GM19099 (cell line): ENCODE data around the gene KDSR.

Source experiments
- POLR2A ChIP-seq: IDR thresholded peaks from 3 replicates; pipeline ENCODE4 v1.6.1; 2011; ENCODE audit warnings: low read depth; ENCODE audit not compliant: insufficient read length; ENCODE audit errors: extremely low read depth

Gene KDSR

GRCh38 chr18:63378919-63379638 is 12.1 kb upstream of the KDSR start:
- no peak for TF ChIP-seq POLR2A

GRCh38 chr18:63377275-63377980 is 10.4 kb upstream of the KDSR start:
- no peak for TF ChIP-seq POLR2A

- TF ChIP-seq POLR2A: no peak
These were observed 9.5 kb upstream of the KDSR start for GRCh38 chr18:63376538-63376937.

- TF ChIP-seq POLR2A: no peak
These were observed 7.5 kb upstream of the KDSR start for GRCh38 chr18:63374540-63374939.

GRCh38 chr18:63373161-63373560 is 6.2 kb upstream of the KDSR start:
- no peak for TF ChIP-seq POLR2A

GRCh38 chr18:63368611-63369010 is 1.6 kb upstream of the KDSR start:
- no peak for TF ChIP-seq POLR2A

GRCh38 chr18:63366213-63367052 is 573 bp downstream of the KDSR start:
- no peak for TF ChIP-seq POLR2A

GRCh38 chr18:63365876-63366212 is 1.2 kb downstream of the KDSR start:
- TF ChIP-seq POLR2A: no peak

- no peak for TF ChIP-seq POLR2A
These were observed 3.1 kb downstream of the KDSR start for GRCh38 chr18:63363951-63364350.

- no peak for TF ChIP-seq POLR2A
These were observed 10.6 kb downstream of the KDSR start for GRCh38 chr18:63356272-63356896.

- no peak for TF ChIP-seq POLR2A
These were observed 16.8 kb downstream of the KDSR start for GRCh38 chr18:63350230-63350629.

GRCh38 chr18:63348508-63349136 is 18.4 kb downstream of the KDSR start:
- TF ChIP-seq POLR2A: no peak

- no peak for TF ChIP-seq POLR2A
These were observed 20.4 kb downstream of the KDSR start for GRCh38 chr18:63346480-63347183.

- no peak for TF ChIP-seq POLR2A
These were observed 21.0 kb downstream of the KDSR start for GRCh38 chr18:63346031-63346430.

- TF ChIP-seq POLR2A: no peak
These were observed 22.1 kb downstream of the KDSR start for GRCh38 chr18:63344918-63345317.

- TF ChIP-seq POLR2A: no peak
These were observed 22.7 kb downstream of the KDSR start for GRCh38 chr18:63344263-63344662.
